Measurements from ENCODE around the gene PRKCZ. TPM values are rescaled to one million over a fixed set of nuclear protein-coding genes. Genes with fewer than 3 reads are reported as not detected.

The PRKCZ gene
- total RNA-seq, 2 experiments from 2014 or later, result 6.7 to 8.0 TPM

DNA sequence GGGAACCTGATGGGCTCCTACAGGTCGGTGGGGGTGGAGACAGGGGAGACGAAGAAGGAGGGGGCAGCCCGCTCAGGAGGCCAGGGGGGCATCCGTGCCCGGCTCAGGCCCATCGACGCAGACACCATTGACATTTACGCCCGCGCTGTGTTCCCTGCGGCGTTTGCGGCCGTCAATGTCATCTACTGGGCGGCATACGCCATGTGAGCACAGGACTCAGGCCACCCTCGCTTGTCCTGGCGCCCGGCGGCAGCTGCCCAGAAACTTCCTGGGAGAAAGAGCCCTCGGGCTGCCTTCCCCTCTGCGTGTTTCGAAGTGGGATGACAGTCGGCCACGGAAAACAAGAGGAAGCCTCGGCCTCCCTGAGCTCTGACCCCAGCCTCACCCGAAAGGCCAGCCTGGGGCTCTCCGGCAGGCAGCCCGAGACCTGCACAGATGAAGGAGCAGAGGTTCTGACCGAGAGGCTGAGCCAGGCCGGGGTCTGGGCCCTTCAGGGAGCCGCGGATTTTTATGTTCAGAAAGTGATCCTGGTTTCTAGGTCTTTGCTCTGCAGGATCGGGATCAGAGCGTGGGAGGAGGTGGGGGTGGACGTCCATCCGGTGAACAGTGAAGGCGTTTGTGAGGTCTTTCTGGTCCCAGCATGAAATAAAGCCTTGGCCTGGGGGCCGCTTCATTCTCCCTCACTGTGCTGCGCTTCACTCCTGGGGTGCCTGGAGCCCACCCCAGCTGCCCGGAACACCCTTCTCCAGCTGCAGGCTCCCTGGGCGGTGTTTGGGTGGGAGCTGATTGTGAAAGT, 19.9 kb upstream of the PRKCZ start:
- Mint-ChIP-seq H3K36me3 (ENCODE audit: low read depth) (no peaks in the 10 kb centered on the region), H3K27me3 (no peaks in the 10 kb centered on the region), H3K27ac (no peak overlapping the region), H3K4me1 (no peaks in the 10 kb centered on the region), H3K4me3 (no peak overlapping the region), H3K9me3 (no peaks in the 10 kb centered on the region)
- DNase-seq, result no peak
- POLR2A ChIA-PET, result no interaction called here
- CTCF ChIA-PET, result interaction anchor here (1.8 kb wide), 1 partner anchor 14 kb away, joined by 6 read pairs; no protein-coding TSS in a partner anchor

DNA sequence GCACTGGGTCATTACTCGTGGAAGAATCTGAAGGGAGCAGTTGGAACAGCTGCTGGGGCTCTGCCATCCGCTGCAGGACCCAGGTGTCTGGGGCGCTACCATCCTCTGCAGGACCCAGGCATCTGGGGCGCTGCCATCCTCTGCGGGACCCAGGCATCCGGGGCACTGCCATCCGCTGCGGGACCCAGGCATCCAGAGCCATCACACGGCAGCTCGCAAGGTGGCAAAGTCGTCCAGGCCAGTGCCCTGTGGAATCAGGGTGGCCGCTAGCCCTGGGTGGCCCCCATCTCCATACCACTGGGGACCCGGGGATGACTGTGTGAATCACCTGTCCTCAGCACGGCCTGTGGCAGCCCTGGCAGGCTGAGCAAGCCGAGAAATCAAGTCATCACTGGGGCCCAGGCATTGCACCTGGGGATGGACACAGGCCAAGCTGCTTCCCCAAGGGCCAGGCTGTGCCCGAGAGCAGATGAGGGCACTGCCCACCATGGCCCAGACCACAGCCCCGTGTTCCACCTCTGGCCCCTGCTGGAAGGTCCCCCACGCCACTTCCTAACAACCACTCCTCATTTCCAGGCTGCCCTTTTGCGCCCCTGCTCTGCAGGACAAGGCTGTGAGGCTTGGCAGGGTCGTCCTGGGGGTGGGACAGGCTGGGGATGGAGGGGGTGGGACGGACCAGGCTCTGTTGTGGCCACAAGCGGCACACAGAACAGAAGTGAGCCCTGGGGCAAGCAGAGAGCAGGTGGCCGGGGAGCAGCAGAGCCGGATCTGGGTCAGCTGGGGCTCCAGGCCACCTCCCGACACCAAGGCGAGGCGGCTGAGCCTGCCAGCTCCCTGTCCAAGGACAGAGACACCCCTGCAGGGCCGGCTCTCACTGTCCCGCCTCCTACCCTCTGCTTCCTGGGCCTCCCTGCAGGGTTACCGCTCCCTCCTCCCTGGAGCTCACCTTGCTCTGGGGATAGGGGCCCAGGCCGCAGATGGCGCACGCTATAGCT, 18.4 kb upstream of the PRKCZ start:
- no peak overlapping the region for H3K4me3 Mint-ChIP-seq
- no peak for DNase-seq
- no peak overlapping the region for H3K27ac Mint-ChIP-seq
- CTCF ChIA-PET, result interaction anchor here (1.8 kb wide), 1 partner anchor 13 kb away, joined by 6 read pairs; no protein-coding TSS in a partner anchor
- POLR2A ChIA-PET, result no interaction called here
- H3K4me1 Mint-ChIP-seq, result no peaks in the 10 kb centered on the region
- H3K27me3 Mint-ChIP-seq, result no peaks in the 10 kb centered on the region
- H3K36me3 Mint-ChIP-seq (ENCODE audit: low read depth), result no peaks in the 10 kb centered on the region
- H3K9me3 Mint-ChIP-seq, result no peaks in the 10 kb centered on the region

GRCh38 chr1:2032737-2033136, 17.5 kb upstream of the PRKCZ start:
- no peak for DNase-seq
- Mint-ChIP-seq H3K4me1 (no peaks in the 10 kb centered on the region), H3K9me3 (no peaks in the 10 kb centered on the region), H3K36me3 (ENCODE audit: low read depth) (no peaks in the 10 kb centered on the region), H3K27me3 (no peaks in the 10 kb centered on the region), H3K4me3 (no peak overlapping the region), H3K27ac (no peak overlapping the region)
- ChIA-PET POLR2A (no interaction called here), CTCF (no interaction called here)

DNA sequence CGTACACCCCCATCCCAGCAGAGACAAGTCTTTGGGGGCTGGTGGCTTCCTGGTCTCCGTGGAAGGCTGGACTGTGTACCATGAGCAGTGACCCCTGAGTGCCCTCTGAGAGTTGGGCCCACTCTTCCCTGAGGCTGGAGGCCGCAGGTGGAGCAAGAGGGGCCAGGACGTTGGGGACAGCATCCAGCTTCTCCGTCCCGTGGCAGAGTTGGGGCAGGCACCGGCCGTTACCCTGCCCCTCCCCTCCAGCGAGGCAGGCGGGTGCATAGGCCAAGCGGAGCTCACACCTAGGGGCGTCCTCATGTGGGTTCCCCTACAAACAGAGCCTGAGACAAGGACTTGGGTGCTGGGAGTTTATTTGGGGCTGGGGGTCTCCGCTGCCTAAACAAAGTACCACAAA, 17.0 kb upstream of the PRKCZ start:
- H3K27me3 Mint-ChIP-seq, result no peaks in the 10 kb centered on the region
- no peak overlapping the region for H3K4me3 Mint-ChIP-seq
- CTCF ChIA-PET, result no interaction called here
- H3K36me3 Mint-ChIP-seq (ENCODE audit: low read depth), result no peaks in the 10 kb centered on the region
- POLR2A ChIA-PET, result no interaction called here
- no peak for DNase-seq
- H3K4me1 Mint-ChIP-seq, result no peaks in the 10 kb centered on the region
- H3K27ac Mint-ChIP-seq, result no peak overlapping the region
- no peaks in the 10 kb centered on the region for H3K9me3 Mint-ChIP-seq

DNA sequence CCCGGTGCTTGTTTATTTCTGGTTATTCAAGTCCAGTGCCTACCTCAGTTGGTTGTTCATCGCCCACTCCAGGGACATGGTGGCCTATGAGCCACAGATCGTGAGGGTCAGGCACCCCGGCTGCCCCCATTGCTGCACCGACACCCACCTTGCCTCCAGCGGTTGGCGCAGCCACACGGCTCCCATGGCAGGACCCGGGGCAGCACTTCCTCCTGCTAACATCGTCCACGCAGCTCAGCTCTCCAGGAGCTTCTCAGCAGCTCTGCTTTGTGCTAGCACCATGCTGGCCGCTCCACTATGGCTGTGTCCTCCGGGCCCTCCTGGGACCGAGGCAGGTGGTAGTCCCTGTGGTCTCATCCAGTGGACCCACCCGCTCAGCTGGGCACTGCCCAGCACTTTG, 13.9 kb upstream of the PRKCZ start:
- ChIA-PET CTCF (interaction anchor here (0.9 kb wide), 1 partner anchor 26 kb away, joined by 3 read pairs; no protein-coding TSS in a partner anchor), POLR2A (no interaction called here)
- no peak for DNase-seq
- Mint-ChIP-seq H3K36me3 (ENCODE audit: low read depth) (no peaks in the 10 kb centered on the region), H3K27ac (no peak overlapping the region), H3K9me3 (no peaks in the 10 kb centered on the region), H3K4me1 (no peaks in the 10 kb centered on the region), H3K27me3 (no peaks in the 10 kb centered on the region), H3K4me3 (no peak overlapping the region)

DNA sequence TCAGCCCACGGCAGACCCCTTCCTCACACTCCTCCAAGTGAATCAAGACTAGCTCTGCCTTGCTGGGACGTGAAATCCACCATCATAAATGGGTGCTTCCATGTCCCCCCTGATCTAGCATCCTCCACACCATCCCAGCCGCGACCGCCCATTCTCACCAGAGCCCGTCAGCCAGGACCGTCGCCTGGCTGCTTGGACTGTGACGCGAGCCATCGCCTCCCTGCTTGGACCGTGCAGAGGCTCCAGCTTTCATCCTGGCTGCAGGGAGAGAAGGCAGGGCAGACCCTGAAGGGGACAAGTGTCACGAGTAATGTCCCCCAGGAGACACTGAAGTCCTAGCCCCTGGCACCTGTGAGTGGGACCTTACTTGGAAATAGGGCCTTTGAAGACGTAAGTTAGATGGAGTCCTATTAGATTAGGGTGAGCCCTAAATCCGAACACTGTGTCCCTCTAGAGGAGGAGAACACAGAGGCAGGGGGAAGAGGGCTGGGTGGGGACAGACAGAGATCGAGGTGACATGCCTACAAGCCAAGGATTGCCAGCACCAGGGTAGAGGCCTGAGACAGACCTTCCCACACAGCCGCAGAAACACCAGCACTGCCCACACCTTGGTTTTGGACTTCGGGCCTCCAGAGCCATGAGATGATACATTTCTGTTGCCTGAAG, 12.8 kb upstream of the PRKCZ start:
- no peaks in the 10 kb centered on the region for H3K4me1 Mint-ChIP-seq
- H3K27me3 Mint-ChIP-seq, result no peaks in the 10 kb centered on the region
- no peaks in the 10 kb centered on the region for H3K9me3 Mint-ChIP-seq
- ChIA-PET CTCF (no interaction called here), POLR2A (no interaction called here)
- H3K36me3 Mint-ChIP-seq (ENCODE audit: low read depth), result no peaks in the 10 kb centered on the region
- no peak for DNase-seq
- no peak overlapping the region for H3K4me3 Mint-ChIP-seq
- H3K27ac Mint-ChIP-seq, result no peak overlapping the region

DNA sequence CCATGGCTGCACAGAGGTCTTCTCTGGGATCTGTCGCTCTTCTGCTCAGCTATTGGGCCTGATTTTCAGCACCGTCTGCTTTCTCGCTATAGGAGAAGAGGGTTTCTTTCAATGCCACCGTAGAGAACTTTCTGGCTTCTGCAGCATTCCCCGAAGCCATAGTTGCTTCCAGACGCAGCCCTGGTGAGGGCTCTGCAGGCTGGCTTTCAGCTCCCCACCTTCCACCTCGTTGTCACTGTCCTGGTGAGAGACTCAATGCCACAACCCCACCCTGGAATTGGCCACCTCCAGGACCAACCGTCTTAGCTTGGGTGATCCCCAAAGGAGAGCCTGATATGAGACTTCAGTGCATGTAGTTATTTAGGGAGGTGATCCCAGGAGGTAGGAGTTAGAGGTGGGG, 12.0 kb upstream of the PRKCZ start:
- POLR2A ChIA-PET, result no interaction called here

DNA sequence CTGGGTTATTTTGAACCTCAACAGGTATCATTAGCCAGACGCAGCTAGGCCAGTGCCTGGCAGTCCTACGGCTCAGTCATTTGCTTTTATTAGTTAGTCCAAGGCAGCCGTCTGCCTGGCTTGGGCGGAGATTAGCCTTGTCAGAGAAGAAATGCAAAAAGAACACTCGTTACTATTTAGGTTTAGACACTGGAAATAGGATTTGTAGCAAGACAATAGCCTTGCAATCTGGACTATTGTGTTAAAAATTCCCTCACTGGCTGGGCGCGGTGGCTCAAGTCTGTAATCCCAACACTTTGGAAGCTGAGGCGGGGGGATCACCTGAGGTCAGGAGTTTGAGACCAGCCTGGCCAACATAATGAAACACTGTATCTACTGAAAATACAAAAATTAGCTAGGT, 11.0 kb upstream of the PRKCZ start:
- Mint-ChIP-seq H3K27me3 (peaks cover 2% of the 10 kb centered on the region), H3K4me3 (no peak overlapping the region), H3K4me1 (peaks cover 4% of the 10 kb centered on the region), H3K27ac (no peak overlapping the region), H3K36me3 (ENCODE audit: low read depth) (no peaks in the 10 kb centered on the region), H3K9me3 (no peaks in the 10 kb centered on the region)
- CTCF ChIA-PET, result no interaction called here
- POLR2A ChIA-PET, result no interaction called here
- no peak for DNase-seq

More for the DNA sequence above, 12.0 kb upstream of the PRKCZ start:
- Mint-ChIP-seq H3K36me3 (ENCODE audit: low read depth) (no peaks in the 10 kb centered on the region), H3K4me1 (no peaks in the 10 kb centered on the region), H3K27ac (no peak overlapping the region), H3K9me3 (no peaks in the 10 kb centered on the region), H3K27me3 (no peaks in the 10 kb centered on the region), H3K4me3 (no peak overlapping the region)
- no peak for DNase-seq
- CTCF ChIA-PET, result no interaction called here

DNA sequence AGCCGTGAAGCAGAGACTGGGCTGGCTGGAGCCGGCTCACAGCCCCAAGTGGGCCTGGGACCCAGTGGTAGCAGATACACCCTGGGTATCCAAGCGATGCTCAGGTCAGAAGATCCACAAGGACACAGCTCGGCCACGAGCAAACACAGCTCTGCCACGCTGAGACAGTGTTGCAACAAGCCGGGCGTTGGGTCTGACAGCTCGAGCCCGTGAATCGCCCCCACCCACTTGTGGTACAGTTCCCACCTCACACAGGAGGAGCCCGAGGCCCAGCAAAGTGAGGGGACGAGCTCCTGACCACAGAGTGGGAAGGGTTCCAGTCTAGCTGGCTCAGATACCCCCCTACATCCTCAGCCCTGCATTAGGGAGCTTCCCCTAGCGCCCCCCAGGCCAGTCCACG, 8.9 kb upstream of the PRKCZ start:
- Mint-ChIP-seq H3K27me3 (peaks cover 8% of the 10 kb centered on the region), H3K4me3 (no peak overlapping the region), H3K4me1 (peaks cover 9% of the 10 kb centered on the region), H3K27ac (no peak overlapping the region), H3K9me3 (no peaks in the 10 kb centered on the region), H3K36me3 (ENCODE audit: low read depth) (no peaks in the 10 kb centered on the region)
- ChIA-PET POLR2A (no interaction called here), CTCF (interaction anchor here (1.4 kb wide), 1 partner anchor 80 kb away, joined by 5 read pairs; no protein-coding TSS in a partner anchor)
- DNase-seq, result no peak

- Mint-ChIP-seq H3K27ac (no peak overlapping the region), H3K36me3 (ENCODE audit: low read depth) (no peaks in the 10 kb centered on the region), H3K27me3 (peaks cover 8% of the 10 kb centered on the region), H3K9me3 (no peaks in the 10 kb centered on the region), H3K4me1 (peaks cover 9% of the 10 kb centered on the region), H3K4me3 (no peak overlapping the region)
- POLR2A ChIA-PET, result no interaction called here
- DNase-seq, result no peak
- CTCF ChIA-PET, result no interaction called here
These were observed 8.3 kb upstream of the PRKCZ start for GRCh38 chr1:2041887-2042286.

DNA sequence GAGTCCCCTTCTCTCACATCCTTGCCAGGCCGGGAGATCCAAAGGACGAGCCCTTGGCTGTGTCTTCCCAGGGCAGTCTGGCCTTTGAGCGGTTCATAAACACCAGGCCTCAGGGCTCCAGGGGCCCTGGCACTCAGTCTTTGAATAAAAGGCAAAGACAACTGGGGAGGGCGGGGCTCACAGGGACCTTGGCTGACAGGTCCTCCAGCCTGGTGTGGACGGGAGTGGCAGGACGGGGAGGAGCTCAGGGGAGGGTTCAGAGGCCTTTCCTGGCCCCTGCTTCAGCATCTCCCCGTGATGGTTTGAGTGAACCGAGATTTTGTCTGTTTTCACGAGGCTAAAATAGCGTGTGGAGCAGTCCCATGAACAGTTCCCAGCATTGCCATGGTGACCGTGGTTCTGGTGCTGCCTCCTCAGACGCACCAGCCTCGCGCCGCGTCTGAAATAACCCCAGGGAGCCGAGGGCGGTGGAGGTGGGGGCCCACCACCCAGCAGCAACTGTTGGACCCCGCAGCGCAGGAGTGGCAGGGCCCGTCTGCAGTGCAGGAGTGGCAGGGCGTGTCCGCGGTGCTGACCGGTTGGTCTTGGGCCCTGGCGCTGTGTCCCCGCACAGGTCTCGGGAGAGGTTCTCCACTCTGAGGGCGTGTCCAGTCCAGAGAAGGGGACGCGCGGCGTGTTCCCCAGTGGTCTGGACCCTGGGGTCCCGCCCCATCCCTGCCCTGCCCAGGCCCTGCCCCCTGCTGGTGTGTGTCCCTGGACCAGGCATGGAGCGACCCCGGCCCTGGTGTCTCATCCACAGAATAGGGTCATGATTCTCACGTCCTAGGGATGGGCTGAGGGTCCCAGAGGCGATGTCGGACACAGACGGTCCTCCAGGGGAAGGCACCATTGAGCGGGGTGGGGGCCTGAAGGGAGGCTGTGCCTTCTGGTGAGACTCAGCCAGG, 7.1 kb upstream of the PRKCZ start:
- Mint-ChIP-seq H3K27ac (no peak overlapping the region), H3K9me3 (no peaks in the 10 kb centered on the region), H3K4me1 (peaks cover 9% of the 10 kb centered on the region), H3K4me3 (no peak overlapping the region), H3K36me3 (ENCODE audit: low read depth) (no peaks in the 10 kb centered on the region), H3K27me3 (peaks cover 9% of the 10 kb centered on the region)
- DNase-seq, result no peak
- ChIA-PET POLR2A (no interaction called here), CTCF (interaction anchor here (1.9 to 2.6 kb wide), 3 partner anchors 14 to 90 kb away, joined by 6 to 28 read pairs (median 14); no protein-coding TSS in a partner anchor)

- no peak overlapping the region for H3K27ac Mint-ChIP-seq
- H3K36me3 Mint-ChIP-seq (ENCODE audit: low read depth), result no peaks in the 10 kb centered on the region
- peaks cover 16% of the 10 kb centered on the region for H3K27me3 Mint-ChIP-seq
- CTCF ChIA-PET, result interaction anchor here (1.0 to 2.6 kb wide), 19 partner anchors 11 to 277 kb away, joined by 3 to 28 read pairs (median 5); partner anchors contain the start of gene TMEM52
- H3K4me3 Mint-ChIP-seq, result no peak overlapping the region
- no peaks in the 10 kb centered on the region for H3K9me3 Mint-ChIP-seq
- peaks cover 14% of the 10 kb centered on the region for H3K4me1 Mint-ChIP-seq
- POLR2A ChIA-PET, result interaction anchor here (1.8 kb wide), 1 partner anchor 100 kb away, joined by 6 read pairs; no protein-coding TSS in a partner anchor
- no peak for DNase-seq
These were observed 6.3 kb upstream of the PRKCZ start for GRCh38 chr1:2043886-2044285.
